SK-N-SH (cell line): ENCODE results near the gene GTF3C6. TPM values are rescaled to one million over a fixed set of nuclear protein-coding genes. Genes with fewer than 3 reads are reported as not detected.

ENCODE experiments used
- CTCF ChIA-PET: fragments of 300-600, 350-600 bp; formaldehyde crosslinking; extraction: SDS; loops from one replicate; lab custom pipeline; 2021; lab: Yijun Ruan, JAX
- POLR2A ChIA-PET: fragments of 350-600 bp; sonication (Branson Sonifier 250); formaldehyde crosslinking; extraction: SDS; loops from one replicate; lab custom pipeline; 2020; ENCODE audit warnings: antibody characterized with exemption, inconsistent platforms; lab: Yijun Ruan, JAX
- DNase-seq: peaks from one replicate; pipeline ENCODE4 v3.0.0; 2012
- H2AFZ ChIP-seq: fragments of 200-600 bp; sonication (generic); 2 replicates; pipeline ENCODE4 v1.8.1; 2016; ENCODE audit warnings: antibody characterized with exemption, mild to moderate bottlenecking, low read depth
- H3F3A ChIP-seq: fragments of 200-600 bp; sonication (generic); replicated peaks from 2 replicates; pipeline ENCODE3; 2016; ENCODE audit warnings: antibody characterized with exemption, mild to moderate bottlenecking; ENCODE audit not compliant: insufficient read depth
- H3K27ac ChIP-seq, 2 experiments: fragments of 200-500 bp in 1 of 2; fragments of 200-600 bp in 1 of 2; sonication (Bioruptor generic) in 1 of 2; sonication (generic), shearing (Covaris generic) in 1 of 2; 2 replicates each; pipeline versions ENCODE4 v1.5.1 to v1.6.1; 2014 to 2016; ENCODE audit warnings: low read depth in 2 of 2, inconsistent platforms in 1 of 2, low read length in 1 of 2, mild to moderate bottlenecking in 1 of 2, mixed read lengths in 1 of 2
- H3K27me3 ChIP-seq: fragments of 200-600 bp; sonication (generic), shearing (Covaris generic); 2 replicates; pipeline ENCODE4 v1.6.1; 2016; ENCODE audit warnings: mixed run types; ENCODE audit not compliant: insufficient read depth
- H3K36me3 ChIP-seq, 2 experiments: fragments of 200-500 bp in 1 of 2; fragments of 200-600 bp in 1 of 2; sonication (Bioruptor generic) in 1 of 2; sonication (generic) in 1 of 2; replicated peaks in 1 of 2; 2 replicates each; pipeline versions ENCODE3 to v1.5.1; 2014 to 2016; ENCODE audit warnings: low read length in 1 of 2, mild to moderate bottlenecking in 1 of 2; ENCODE audit not compliant: insufficient read depth in 2 of 2, control insufficient read depth in 1 of 2
- H3K4me1 ChIP-seq, 2 experiments: fragments of 200-500 bp in 1 of 2; fragments of 200-600 bp in 1 of 2; sonication (Bioruptor generic) in 1 of 2; sonication (generic), shearing (Covaris generic) in 1 of 2; 2 replicates each; pipeline versions ENCODE4 v1.5.1 to v1.6.1; 2014 to 2016; ENCODE audit warnings: low read depth in 1 of 2, low read length in 1 of 2, mixed run types in 1 of 2; ENCODE audit not compliant: insufficient read depth in 2 of 2, control insufficient read depth in 1 of 2
- H3K4me2 ChIP-seq: fragments of 200-600 bp; sonication (generic), shearing (Covaris generic); 2 replicates; pipeline ENCODE4 v1.6.1; 2017; ENCODE audit warnings: mixed run types
- H3K4me3 ChIP-seq, 2 experiments: fragments of 200-500 bp in 1 of 2; fragments of 200-600 bp in 1 of 2; sonication (Bioruptor generic) in 1 of 2; sonication (generic), shearing (Covaris generic) in 1 of 2; 2 replicates each; pipeline versions ENCODE4 v1.5.1 to v1.8.1; 2014 to 2016; ENCODE audit warnings: low read depth in 2 of 2, inconsistent platforms in 1 of 2, low read length in 1 of 2, mild to moderate bottlenecking in 1 of 2, mixed read lengths in 1 of 2, moderate library complexity in 1 of 2
- H3K79me2 ChIP-seq: fragments of 200-600 bp; sonication (generic); 2 replicates; pipeline ENCODE4 v1.8.1; 2017; ENCODE audit warnings: mild to moderate bottlenecking; ENCODE audit not compliant: insufficient read depth
- H3K9ac ChIP-seq: fragments of 200-600 bp; sonication (generic); 2 replicates; pipeline ENCODE4 v1.6.1; 2017; ENCODE audit warnings: mixed run types
- H3K9me2 ChIP-seq: fragments of 200-600 bp; sonication (generic); 2 replicates; pipeline ENCODE4 v1.6.1; 2017; ENCODE audit warnings: mixed run types
- H3K9me3 ChIP-seq: fragments of 200-600 bp; sonication (generic); 2 replicates; pipeline ENCODE4 v1.6.1; 2017; ENCODE audit warnings: mixed run types, mild to moderate bottlenecking, moderate library complexity
- H4K20me1 ChIP-seq: fragments of 200-600 bp; sonication (generic); 2 replicates; pipeline ENCODE4 v1.6.1; 2017; ENCODE audit warnings: mild to moderate bottlenecking, mixed run types; ENCODE audit not compliant: insufficient read depth
- ELF1 ChIP-seq: IDR thresholded peaks from 2 replicates; pipeline ENCODE4 v1.4.0; 2012
- EP300 ChIP-seq, 2 experiments: IDR thresholded peaks; 2 replicates each; pipeline versions ENCODE4 v1.4.0 to v1.6.1; 2012; ENCODE audit warnings: borderline replicate concordance in 1 of 2, low read depth in 1 of 2, low read length in 1 of 2
- FOSL2 ChIP-seq: IDR thresholded peaks from 2 replicates; pipeline ENCODE4 v1.4.0; 2012; ENCODE audit warnings: low read depth, mild to moderate bottlenecking, moderate library complexity, borderline replicate concordance
- FOXM1 ChIP-seq: IDR thresholded peaks from 2 replicates; pipeline ENCODE4 v1.4.0; 2012; ENCODE audit warnings: low read depth, mild to moderate bottlenecking
- GATA2 ChIP-seq: sonication (generic); formaldehyde crosslinking; IDR thresholded peaks from 2 replicates; pipeline ENCODE4 v1.5.0; 2020; ENCODE audit warnings: mild to moderate bottlenecking, missing genetic modification reagents
- JUND ChIP-seq: IDR thresholded peaks from 2 replicates; pipeline ENCODE4 v1.4.0; 2012
- MAX ChIP-seq: IDR thresholded peaks from 2 replicates; pipeline ENCODE4 v1.4.0; 2012; ENCODE audit warnings: low read depth
- MEF2A ChIP-seq: IDR thresholded peaks from 2 replicates; pipeline ENCODE4 v1.4.0; 2012; ENCODE audit warnings: low read depth, borderline replicate concordance
- MXI1 ChIP-seq: IDR thresholded peaks from 2 replicates; pipeline ENCODE4 v1.6.1; 2012; ENCODE audit warnings: mild to moderate bottlenecking, low read depth, low read length, improper control_type of control experiment
- NRF1 ChIP-seq: IDR thresholded peaks from 2 replicates; pipeline ENCODE4 v1.6.1; 2012; ENCODE audit warnings: low read depth, mild to moderate bottlenecking, low read length
- PBX3 ChIP-seq: IDR thresholded peaks from 2 replicates; pipeline ENCODE4; 2012
- RAD21 ChIP-seq: IDR thresholded peaks from 2 replicates; pipeline ENCODE4 v1.6.1; 2012; ENCODE audit warnings: mild to moderate bottlenecking, low read length
- SMC3 ChIP-seq: IDR thresholded peaks from 2 replicates; pipeline ENCODE4 v1.6.1; 2012; ENCODE audit warnings: low read depth, low read length, improper control_type of control experiment
- TAF1 ChIP-seq: IDR thresholded peaks from 2 replicates; pipeline ENCODE4 v1.6.1; 2012; ENCODE audit warnings: low read depth, mild to moderate bottlenecking, low read length, moderate library complexity, borderline replicate concordance
- TEAD4 ChIP-seq: IDR thresholded peaks from 2 replicates; pipeline ENCODE4 v1.4.0; 2012; ENCODE audit warnings: mild to moderate bottlenecking, borderline replicate concordance; ENCODE audit not compliant: insufficient read depth
- WGBS: methylation state at CpG from one replicate; pipeline ENCODE4 v1.1.6; 2017; ENCODE audit warnings: low lambda C conversion rate; 5-methylcytosine and 5-hydroxymethylcytosine counted together
- polyA plus RNA-seq, 3 experiments: library from polyadenylated mRNA; depleted of rRNA; stranded (reverse); fragments of >200 nt; gene quantifications; 2 replicates each; pipeline ENCODE4 v1.2.3, GENCODE V29; 2012
- TF ChIP-seq, protein P1 (sequence below): IDR thresholded peaks from 2 replicates; pipeline ENCODE4 v1.4.0; 2012; ENCODE audit warnings: low read depth, borderline replicate concordance
- TF ChIP-seq, protein P2 (sequence below): fragments of 150-350 bp; IDR thresholded peaks from 2 replicates; pipeline ENCODE4 v1.6.1; 2017; ENCODE audit warnings: antibody characterized with exemption, low read length, low read depth, borderline replicate concordance
- TF ChIP-seq, protein P3 (sequence below): fragments of 200-600 bp; sonication (generic); IDR thresholded peaks from 2 replicates; pipeline ENCODE4 v1.6.1; 2017; ENCODE audit warnings: antibody characterized with exemption, mild to moderate bottlenecking, moderate library complexity
- TF ChIP-seq, protein P4 (sequence below): IDR thresholded peaks from 2 replicates; pipeline ENCODE4 v1.4.0; 2012; ENCODE audit warnings: low read depth, borderline replicate concordance

Gene GTF3C6
- polyA plus RNA-seq, 1 of the 3 experiments (the other 2 are of a cell fraction), result 38.5 TPM

DNA sequence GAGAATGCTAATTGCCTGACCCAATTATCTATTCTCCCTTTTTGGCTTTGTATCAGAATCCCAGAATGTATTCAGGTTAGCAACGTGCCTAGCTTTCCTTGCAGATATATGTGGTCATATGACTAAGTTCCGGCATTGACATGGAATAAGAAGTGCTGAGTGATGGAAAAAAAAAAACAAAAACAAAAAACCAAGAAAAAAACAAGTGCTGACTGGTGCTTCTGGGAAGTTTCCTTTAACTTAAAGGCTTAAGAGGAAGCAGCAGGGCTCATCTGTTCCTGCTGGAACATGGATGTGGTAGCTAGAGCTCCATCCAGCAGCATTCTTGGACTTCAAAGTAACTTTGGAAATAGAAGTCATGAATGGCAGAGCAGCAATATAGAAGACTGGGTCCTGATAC, 13.0 kb downstream of the GTF3C6 start:
- Histone ChIP-seq H3K4me3 (no peak overlapping the region), H3K9me2 (no peaks in the 10 kb centered on the region), H3K27me3 (no peaks in the 10 kb centered on the region), H3K4me2 (no peak overlapping the region), H3K27ac (no peak overlapping the region), H3K4me1 (no peaks in the 10 kb centered on the region), H2AFZ (no peak overlapping the region), H3K9ac (no peak overlapping the region), H3F3A (no peaks in the 10 kb centered on the region), H3K9me3 (no peaks in the 10 kb centered on the region), H4K20me1 (no peaks in the 10 kb centered on the region), H3K79me2 (no peaks in the 10 kb centered on the region), H3K36me3 (peaks cover 4 to 11% of the 10 kb centered on the region in 2 experiments)
- CTCF ChIA-PET, result no interaction called here
- 88% methylated on average over 2 of the region's 2 CpGs for WGBS
- POLR2A ChIA-PET, result interaction anchor here (1.2 to 1.3 kb wide), 2 partner anchors 10 to 13 kb away, joined by 5 to 6 read pairs; partner anchors contain the start of genes GTF3C6 and RPF2
- TF ChIP-seq MAX (no peak), EP300 (IDR thresholded peaks at IDR 0.05; ENCODE audit: borderline replicate concordance in 1 of 2, low read depth in 1 of 2, low read length in 1 of 2) (no peak), ELF1 (no peak), GATA2 (CRISPR knock-in tag) (no peak), NRF1 (no peak), FOXM1 (no peak), FOSL2 (no peak)
- TF ChIP-seq, protein P1, sequence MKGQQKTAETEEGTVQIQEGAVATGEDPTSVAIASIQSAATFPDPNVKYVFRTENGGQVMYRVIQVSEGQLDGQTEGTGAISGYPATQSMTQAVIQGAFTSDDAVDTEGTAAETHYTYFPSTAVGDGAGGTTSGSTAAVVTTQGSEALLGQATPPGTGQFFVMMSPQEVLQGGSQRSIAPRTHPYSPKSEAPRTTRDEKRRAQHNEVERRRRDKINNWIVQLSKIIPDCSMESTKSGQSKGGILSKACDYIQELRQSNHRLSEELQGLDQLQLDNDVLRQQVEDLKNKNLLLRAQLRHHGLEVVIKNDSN, result no peak
- no peak for DNase-seq

DNA sequence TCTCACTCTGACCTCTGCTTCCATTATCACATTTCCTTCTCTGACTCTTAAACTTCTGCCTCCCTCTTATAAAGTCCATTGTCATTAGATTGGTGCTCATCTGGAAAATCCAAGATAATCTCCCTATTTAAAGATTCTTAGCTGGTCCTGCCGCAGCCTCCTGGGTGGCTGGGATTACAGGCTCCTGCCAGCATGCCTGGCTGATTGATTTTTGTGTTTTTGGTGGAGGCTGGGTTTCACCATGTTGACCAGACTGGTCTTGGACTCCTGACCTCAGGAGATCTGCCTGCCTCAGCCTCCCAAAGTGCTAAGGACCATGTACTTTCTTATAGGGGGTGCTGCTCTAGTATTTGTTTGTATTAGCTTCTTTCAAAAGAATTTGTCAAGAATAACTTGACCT, 18.1 kb downstream of the GTF3C6 start:
- Histone ChIP-seq H3K4me3 (no peak overlapping the region), H3K27ac (no peak overlapping the region), H2AFZ (no peak overlapping the region), H3K36me3 (peaks cover 0 to 8% of the 10 kb centered on the region in 2 experiments), H3K9me2 (no peaks in the 10 kb centered on the region), H3F3A (no peaks in the 10 kb centered on the region)
- ChIA-PET POLR2A (interaction anchor here (2.4 kb wide), 1 partner anchor 18 kb away, joined by 17 read pairs; the partner anchor contains the start of gene GTF3C6), CTCF (interaction anchor here (0.6 kb wide), 1 partner anchor 316 kb away, joined by 3 read pairs; no protein-coding TSS in a partner anchor)
- 100% methylated on average over 1 of the region's 1 CpG for WGBS
- TF ChIP-seq EP300 (IDR thresholded peaks at IDR 0.05; ENCODE audit: borderline replicate concordance in 1 of 2, low read depth in 1 of 2, low read length in 1 of 2) (no peak), SMC3 (no peak), JUND (no peak), MXI1 (no peak), ELF1 (no peak), TAF1 (no peak), MEF2A (no peak), TEAD4 (no peak), RAD21 (no peak), NRF1 (no peak), FOSL2 (no peak), PBX3 (no peak)
- TF ChIP-seq, protein P2, sequence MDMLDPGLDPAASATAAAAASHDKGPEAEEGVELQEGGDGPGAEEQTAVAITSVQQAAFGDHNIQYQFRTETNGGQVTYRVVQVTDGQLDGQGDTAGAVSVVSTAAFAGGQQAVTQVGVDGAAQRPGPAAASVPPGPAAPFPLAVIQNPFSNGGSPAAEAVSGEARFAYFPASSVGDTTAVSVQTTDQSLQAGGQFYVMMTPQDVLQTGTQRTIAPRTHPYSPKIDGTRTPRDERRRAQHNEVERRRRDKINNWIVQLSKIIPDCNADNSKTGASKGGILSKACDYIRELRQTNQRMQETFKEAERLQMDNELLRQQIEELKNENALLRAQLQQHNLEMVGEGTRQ, result no peak
- TF ChIP-seq, protein P3, sequence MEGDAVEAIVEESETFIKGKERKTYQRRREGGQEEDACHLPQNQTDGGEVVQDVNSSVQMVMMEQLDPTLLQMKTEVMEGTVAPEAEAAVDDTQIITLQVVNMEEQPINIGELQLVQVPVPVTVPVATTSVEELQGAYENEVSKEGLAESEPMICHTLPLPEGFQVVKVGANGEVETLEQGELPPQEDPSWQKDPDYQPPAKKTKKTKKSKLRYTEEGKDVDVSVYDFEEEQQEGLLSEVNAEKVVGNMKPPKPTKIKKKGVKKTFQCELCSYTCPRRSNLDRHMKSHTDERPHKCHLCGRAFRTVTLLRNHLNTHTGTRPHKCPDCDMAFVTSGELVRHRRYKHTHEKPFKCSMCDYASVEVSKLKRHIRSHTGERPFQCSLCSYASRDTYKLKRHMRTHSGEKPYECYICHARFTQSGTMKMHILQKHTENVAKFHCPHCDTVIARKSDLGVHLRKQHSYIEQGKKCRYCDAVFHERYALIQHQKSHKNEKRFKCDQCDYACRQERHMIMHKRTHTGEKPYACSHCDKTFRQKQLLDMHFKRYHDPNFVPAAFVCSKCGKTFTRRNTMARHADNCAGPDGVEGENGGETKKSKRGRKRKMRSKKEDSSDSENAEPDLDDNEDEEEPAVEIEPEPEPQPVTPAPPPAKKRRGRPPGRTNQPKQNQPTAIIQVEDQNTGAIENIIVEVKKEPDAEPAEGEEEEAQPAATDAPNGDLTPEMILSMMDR, result no peak
- TF ChIP-seq, protein P1, result no peak
- TF ChIP-seq, protein P4, sequence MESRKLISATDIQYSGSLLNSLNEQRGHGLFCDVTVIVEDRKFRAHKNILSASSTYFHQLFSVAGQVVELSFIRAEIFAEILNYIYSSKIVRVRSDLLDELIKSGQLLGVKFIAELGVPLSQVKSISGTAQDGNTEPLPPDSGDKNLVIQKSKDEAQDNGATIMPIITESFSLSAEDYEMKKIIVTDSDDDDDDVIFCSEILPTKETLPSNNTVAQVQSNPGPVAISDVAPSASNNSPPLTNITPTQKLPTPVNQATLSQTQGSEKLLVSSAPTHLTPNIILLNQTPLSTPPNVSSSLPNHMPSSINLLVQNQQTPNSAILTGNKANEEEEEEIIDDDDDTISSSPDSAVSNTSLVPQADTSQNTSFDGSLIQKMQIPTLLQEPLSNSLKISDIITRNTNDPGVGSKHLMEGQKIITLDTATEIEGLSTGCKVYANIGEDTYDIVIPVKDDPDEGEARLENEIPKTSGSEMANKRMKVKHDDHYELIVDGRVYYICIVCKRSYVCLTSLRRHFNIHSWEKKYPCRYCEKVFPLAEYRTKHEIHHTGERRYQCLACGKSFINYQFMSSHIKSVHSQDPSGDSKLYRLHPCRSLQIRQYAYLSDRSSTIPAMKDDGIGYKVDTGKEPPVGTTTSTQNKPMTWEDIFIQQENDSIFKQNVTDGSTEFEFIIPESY, result no peak
- TF ChIP-seq, all 33 proteins: peak for 0
- H4K20me1 ChIP-seq, result no peaks in the 10 kb centered on the region
- no peaks in the 10 kb centered on the region for H3K4me1 ChIP-seq
- H3K27me3 ChIP-seq, result no peaks in the 10 kb centered on the region
- no peak for DNase-seq
- H3K4me2 ChIP-seq, result no peak overlapping the region
- no peaks in the 10 kb centered on the region for H3K9me3 ChIP-seq
- peaks cover 12% of the 10 kb centered on the region; the same call in 1 of the 2 replicates for H3K79me2 ChIP-seq
- H3K9ac ChIP-seq, result no peak overlapping the region
